BE2C (cell line): ENCODE measurements around the gene IP6K3.

ENCODE experiments used
- DNase-seq: peaks from one replicate; pipeline ENCODE4 v3.0.0-alpha.2; 2020
- H3K27me3 ChIP-seq: fragments of 250-450 bp; sonication (Bioruptor Pico); 2 replicates; pipeline ENCODE4 v1.5.1; 2020; ENCODE audit warnings: mild to moderate bottlenecking
- H3K36me3 ChIP-seq: fragments of 250-450 bp; sonication (Bioruptor Pico); 2 replicates; pipeline ENCODE4 v1.5.1; 2020; ENCODE audit warnings: mild to moderate bottlenecking
- H3K4me1 ChIP-seq: fragments of 250-450 bp; sonication (Bioruptor Pico); 2 replicates; pipeline ENCODE4 v1.5.1; 2020
- H3K4me3 ChIP-seq: 2 replicates; pipeline ENCODE4 v1.5.1; 2011; ENCODE audit warnings: low read depth, low read length
- H3K9me3 ChIP-seq: fragments of 250-450 bp; sonication (Bioruptor Pico); 2 replicates; pipeline ENCODE4 v1.5.1; 2020
- TF ChIP-seq, protein P1 (sequence below): IDR thresholded peaks from 2 replicates; pipeline ENCODE4 v1.5.1; 2012; ENCODE audit warnings: mild to moderate bottlenecking, low read depth, low read length

The IP6K3 gene

DNA sequence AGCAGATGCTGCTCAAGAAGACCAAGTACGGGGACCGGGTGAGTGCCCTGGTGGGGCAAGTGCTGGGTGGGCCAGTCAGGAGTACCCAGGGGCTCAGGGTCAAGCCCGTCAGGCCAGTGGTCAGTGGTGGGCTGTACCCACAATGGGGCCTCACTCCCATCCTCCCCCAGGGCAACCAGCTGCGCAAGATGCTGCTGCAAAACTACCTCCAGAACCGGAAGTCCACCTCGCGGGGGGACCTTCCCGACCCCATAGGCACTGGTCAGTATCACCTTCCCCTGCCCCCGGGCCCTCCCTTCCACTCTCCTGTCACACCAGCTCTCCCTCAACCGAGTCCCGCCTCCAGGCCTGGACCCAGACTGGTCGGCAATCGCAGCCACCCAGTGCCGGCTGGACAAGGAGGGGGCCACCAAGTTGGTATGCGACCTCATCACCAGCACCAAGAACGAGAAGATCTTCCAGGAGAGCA lies 62.2 kb downstream of the IP6K3 start:
- TF ChIP-seq, protein P1, sequence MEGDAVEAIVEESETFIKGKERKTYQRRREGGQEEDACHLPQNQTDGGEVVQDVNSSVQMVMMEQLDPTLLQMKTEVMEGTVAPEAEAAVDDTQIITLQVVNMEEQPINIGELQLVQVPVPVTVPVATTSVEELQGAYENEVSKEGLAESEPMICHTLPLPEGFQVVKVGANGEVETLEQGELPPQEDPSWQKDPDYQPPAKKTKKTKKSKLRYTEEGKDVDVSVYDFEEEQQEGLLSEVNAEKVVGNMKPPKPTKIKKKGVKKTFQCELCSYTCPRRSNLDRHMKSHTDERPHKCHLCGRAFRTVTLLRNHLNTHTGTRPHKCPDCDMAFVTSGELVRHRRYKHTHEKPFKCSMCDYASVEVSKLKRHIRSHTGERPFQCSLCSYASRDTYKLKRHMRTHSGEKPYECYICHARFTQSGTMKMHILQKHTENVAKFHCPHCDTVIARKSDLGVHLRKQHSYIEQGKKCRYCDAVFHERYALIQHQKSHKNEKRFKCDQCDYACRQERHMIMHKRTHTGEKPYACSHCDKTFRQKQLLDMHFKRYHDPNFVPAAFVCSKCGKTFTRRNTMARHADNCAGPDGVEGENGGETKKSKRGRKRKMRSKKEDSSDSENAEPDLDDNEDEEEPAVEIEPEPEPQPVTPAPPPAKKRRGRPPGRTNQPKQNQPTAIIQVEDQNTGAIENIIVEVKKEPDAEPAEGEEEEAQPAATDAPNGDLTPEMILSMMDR: no peak
- no peaks in the 10 kb centered on the region for H3K36me3 ChIP-seq
- DNase-seq: no peak
- no peaks in the 10 kb centered on the region for H3K9me3 ChIP-seq
- H3K4me3 ChIP-seq: no peak overlapping the region
- no peaks in the 10 kb centered on the region for H3K27me3 ChIP-seq
- H3K4me1 ChIP-seq: no peaks in the 10 kb centered on the region

DNA sequence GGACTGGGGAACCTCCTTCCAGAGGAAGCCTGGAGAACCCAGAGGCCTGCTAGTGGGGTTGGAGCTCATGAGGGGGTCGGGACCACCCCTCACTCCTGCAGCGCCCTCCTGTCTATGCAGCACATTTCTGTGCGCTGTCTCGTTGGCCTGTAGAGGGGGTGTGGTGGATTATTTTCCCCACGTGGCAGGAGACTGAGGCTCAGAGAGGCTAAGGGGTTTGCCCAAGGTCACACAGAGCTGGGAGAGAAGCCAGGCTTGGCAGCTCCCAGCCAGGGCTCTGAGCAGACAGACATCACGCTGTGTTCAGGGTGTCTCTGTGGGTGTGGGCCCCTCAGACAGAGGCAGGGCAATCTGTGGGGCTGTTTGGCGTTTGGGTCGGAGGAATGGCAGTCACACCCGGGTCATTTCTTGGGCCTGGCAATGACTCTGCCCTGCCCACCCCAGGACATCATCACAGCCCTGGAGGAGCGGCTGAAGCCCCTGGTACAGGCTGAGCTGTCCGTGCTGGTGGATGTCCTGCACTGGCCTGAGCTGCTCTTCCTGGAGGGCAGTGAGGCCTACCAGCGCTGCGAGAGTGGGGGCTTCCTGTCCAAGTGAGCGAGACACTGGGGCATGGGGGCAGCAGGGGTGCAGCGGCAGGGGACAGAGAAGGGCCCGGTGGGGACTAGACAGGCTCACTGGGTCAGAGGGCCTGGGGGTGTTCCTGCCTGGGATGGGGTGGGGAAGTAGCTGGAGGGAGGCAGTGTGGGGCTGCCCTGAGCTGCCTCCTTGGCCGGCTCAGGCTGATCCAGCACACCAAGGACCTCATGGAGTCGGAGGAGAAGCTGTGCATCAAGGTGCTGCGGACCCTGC lies 62.9 kb downstream of the IP6K3 start:
- TF ChIP-seq, protein P1: 0 out of 2 replicates have a peak, but pooled peaks have one; percentile 8

DNA sequence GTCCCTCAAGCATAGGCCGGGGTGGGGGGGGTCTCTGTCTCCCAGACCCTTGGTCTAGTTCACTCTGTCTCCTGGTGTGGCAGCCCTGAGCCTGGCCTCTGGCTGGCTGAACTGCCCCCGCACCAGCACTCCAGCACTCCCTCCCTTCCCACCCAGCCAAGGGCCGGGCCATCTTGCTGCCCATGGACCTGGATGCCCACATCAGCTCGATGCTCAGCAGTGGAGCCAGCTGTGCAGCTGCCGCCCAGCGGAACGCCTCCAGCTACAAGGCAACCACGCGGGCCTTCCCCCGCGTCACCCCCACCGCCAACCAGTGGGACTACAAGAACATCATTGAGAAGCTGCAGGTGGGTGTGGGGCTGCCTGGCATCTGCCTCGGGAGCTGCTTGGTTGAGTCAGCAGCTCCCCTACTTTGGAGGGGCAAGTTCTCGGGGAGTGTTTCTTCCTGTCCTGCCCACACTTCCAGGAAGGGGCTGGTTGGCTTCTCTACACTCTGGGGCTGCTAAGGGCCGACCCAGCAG lies 63.6 kb downstream of the IP6K3 start:
- DNase-seq: no peak
- Histone ChIP-seq H3K4me3 (no peak overlapping the region), H3K27me3 (no peaks in the 10 kb centered on the region), H3K36me3 (no peaks in the 10 kb centered on the region), H3K9me3 (no peaks in the 10 kb centered on the region), H3K4me1 (no peaks in the 10 kb centered on the region)
- TF ChIP-seq, protein P1: no peak

More for the DNA sequence above, 62.9 kb downstream of the IP6K3 start:
- H3K9me3 ChIP-seq: no peaks in the 10 kb centered on the region
- no peak for DNase-seq
- no peaks in the 10 kb centered on the region for H3K36me3 ChIP-seq
- no peaks in the 10 kb centered on the region for H3K27me3 ChIP-seq
- no peaks in the 10 kb centered on the region for H3K4me1 ChIP-seq
- no peak overlapping the region for H3K4me3 ChIP-seq

DNA sequence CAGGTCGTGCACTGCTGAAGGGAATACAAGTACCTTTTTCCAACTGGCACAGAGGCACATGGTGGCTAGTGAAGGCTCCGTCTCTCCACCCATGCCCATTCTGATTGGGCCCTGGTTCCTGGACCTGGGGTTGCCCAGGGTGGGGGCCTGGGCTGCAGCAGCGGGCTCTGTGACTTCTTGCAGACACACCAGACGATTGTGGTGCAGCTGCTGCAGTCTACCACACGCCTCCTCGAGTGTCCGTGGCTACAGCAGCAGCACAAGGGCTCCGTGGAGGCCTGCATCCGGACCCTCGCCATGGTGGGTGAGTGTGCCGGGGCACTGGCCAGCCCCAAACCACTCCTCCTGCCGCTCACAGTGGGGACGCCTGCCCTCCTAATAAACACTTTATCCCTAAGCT lies 64.4 kb downstream of the IP6K3 start:
- TF ChIP-seq, protein P1: no peak
- Histone ChIP-seq H3K36me3 (no peaks in the 10 kb centered on the region), H3K27me3 (no peaks in the 10 kb centered on the region), H3K9me3 (no peaks in the 10 kb centered on the region), H3K4me1 (no peaks in the 10 kb centered on the region), H3K4me3 (no peak overlapping the region)
- DNase-seq: no peak

DNA sequence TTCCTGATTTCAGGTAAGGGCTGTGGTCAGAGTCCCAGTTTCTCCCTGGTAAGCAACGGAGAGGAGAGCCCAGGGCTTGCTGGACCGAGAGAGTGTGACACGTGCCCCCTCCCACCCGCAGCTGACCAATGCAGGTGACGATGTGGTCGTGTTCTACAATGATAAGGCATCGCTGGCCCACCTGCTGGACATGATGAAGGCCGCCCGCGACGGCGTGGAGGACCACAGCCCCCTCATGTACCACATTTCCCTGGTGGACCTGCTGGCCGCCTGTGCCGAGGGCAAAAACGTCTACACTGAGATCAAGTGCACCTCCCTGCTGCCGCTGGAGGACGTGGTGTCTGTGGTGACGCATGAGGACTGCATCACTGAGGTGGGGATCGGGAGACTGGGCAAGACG lies 66.9 kb downstream of the IP6K3 start:
- Histone ChIP-seq H3K9me3 (no peaks in the 10 kb centered on the region), H3K4me1 (no peaks in the 10 kb centered on the region), H3K27me3 (no peaks in the 10 kb centered on the region), H3K4me3 (no peak overlapping the region), H3K36me3 (no peaks in the 10 kb centered on the region)
- TF ChIP-seq, protein P1: no peak
- no peak for DNase-seq

DNA sequence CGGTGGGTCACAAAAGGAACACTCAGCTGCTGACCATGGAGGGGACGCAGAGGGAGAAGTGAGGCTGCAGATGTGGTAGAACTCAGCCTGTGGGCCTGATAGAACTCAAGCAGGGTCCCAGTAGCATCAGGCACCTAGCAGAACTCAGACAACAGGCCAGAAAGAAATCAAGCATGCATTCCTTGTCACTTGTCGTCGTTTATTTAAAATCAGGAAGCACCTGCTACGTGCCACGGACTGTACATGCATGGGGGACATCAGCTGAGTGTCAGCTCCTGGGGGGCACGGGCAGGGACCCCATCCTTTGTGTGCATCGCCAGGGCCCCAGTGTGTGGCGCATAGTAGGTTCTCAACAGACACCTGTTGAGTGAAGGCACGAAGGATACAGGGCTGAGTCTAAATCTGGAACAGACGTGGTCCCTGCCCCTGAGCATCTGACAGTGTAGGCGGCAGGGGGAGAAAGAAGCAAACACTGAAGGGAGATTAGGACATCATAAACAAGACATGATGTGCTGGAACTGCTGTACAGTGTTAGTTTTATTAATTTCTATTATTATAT lies 67.7 kb downstream of the IP6K3 start:
- Histone ChIP-seq H3K4me1 (no peaks in the 10 kb centered on the region), H3K9me3 (no peaks in the 10 kb centered on the region), H3K27me3 (no peaks in the 10 kb centered on the region), H3K4me3 (no peak overlapping the region), H3K36me3 (no peaks in the 10 kb centered on the region)
- TF ChIP-seq, protein P1: no peak
- no peak for DNase-seq
